Fibroblast of upper back skin (primary cell): ENCODE data around the gene TMBIM1.
"Not testable (repeated sequence)": the region's sequence is repeated elsewhere in the genome, so short reads cannot be mapped to it uniquely, and the experiment has no call there.

ENCODE experiments used
- DNase-seq: peaks from one replicate; pipeline ENCODE4 v3.0.0-alpha.2; 2013

The TMBIM1 gene

DNA sequence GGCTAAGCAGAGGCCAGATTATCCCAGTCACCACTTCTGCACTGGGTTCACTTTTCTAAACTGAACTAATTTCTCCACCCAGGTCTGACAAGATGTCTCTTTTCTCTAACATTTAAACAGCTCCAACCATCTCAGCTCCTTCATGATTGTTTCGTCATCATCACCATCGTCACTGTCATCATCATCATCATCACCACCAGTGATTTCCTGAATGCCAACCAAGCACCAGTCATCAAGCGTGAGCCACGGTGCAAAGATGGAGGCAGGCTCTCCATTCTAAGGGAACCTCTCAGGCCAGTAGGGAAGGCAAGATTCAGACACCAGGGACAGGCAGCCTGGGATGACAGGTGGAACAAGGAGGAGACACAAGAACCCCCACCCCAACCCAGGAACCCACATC, 25.5 kb upstream of the TMBIM1 start:
- no peak for DNase-seq

GRCh38 chr2:218317303-218317630, 25.0 kb upstream of the TMBIM1 start:
- DNase-seq: no peak

- no peak for DNase-seq
Measured at GRCh38 chr2:218315397-218315796, 23.1 kb upstream of the TMBIM1 start.

- not testable (repeated sequence) for DNase-seq
Measured at GRCh38 chr2:218314764-218315163, 22.5 kb upstream of the TMBIM1 start.

- no peak for DNase-seq
Measured at GRCh38 chr2:218313356-218313755, 21.1 kb upstream of the TMBIM1 start.

DNA sequence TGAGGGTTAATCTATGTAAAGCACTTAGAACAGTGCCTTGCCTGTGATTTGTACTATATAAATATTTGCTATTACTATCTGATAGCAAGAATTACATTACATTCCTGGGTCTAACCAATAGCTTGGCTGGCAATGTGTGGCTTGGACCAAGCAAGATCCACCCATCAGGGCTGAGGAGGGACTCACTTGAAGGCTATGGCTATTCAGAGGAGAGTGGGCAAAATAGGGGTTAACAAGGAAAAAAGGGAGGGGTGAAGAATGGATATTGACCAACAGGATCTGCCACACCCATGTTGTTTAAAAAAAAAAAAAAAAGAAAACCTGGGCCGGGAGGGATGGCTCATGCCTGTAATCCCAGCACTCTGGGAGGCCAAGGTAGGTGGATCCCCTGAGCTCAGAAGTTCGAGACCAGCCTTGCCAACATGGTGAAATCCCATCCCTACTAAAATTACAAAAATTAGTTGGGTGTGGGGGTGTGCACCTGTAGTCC, 20.0 kb upstream of the TMBIM1 start:
- DNase-seq: no peak

DNA sequence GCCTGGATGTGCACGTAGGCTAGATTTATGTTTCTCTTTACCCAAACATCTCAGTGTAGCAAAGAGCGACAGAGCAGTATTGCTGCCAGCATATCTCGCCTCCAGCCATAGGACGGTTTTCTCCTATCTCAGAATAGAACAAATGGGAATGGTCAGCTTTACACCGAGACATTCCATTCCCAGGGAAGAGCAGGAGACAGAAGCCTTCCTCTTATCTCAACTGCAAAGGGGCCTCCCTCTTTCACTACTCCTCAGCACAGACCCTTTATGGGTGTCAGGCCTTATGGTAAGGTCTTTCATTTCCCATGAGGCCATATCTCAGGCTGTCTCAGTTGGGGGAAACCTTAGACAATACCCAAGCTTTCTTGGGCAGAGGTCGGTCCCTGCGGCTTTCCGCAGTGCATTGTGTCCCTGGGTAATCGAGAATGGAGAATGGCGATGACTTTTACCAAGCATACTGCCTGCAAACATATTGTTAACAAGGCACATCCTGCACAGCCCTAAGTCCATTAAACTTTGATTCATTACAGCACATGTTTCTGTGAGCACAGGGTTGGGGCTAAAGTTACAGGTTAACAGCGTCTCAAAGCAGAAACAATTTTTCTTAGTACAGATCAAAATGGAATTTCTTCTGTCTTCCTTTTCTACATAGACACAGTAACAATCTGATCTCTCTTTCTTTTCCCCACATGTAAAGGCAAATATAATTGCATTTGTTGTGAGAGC, 19.4 kb upstream of the TMBIM1 start:
- DNase-seq: not testable (repeated sequence)

- DNase-seq: no peak
Measured at GRCh38 chr2:218310853-218311540, 18.7 kb upstream of the TMBIM1 start.

DNA sequence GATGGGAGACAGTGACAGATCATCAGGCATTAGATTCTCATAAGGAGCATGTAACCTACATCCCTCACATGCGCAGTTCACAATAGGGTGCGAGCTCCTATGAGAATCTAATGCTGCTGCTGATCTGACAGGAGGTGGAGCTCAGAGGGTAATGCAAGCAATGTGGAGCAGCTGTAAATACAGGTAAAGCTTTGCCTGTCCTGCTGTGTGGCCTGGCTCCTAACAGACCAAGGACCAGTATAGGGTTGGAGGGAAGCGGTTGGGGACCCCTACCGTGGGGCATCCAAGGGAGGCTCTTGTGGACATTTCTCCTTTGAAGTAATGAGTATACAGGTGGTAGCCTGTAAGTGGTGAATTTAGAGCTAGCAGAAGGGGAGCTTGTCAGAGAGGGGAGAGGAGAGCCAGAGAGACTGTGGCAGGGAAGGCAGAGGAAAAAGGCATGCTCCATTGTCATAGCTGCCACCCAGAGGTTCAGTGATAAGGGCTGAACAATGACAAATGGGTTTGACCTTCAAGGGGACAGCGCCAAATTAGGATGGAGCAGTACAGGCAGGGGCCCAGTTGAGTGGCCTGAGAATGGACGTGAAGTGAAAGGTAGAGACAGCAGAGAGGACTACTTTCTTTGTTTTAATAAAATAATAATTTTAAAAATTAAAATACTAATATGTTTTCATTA, 15.2 kb upstream of the TMBIM1 start:
- DNase-seq: no peak

- no peak for DNase-seq
Measured at GRCh38 chr2:218306184-218306920, 14.0 kb upstream of the TMBIM1 start.

- no peak for DNase-seq
Measured at GRCh38 chr2:218305383-218305782, 13.1 kb upstream of the TMBIM1 start.

- peak; percentile 78 for DNase-seq
Measured at GRCh38 chr2:218301176-218301819, 9.0 kb upstream of the TMBIM1 start.

DNA sequence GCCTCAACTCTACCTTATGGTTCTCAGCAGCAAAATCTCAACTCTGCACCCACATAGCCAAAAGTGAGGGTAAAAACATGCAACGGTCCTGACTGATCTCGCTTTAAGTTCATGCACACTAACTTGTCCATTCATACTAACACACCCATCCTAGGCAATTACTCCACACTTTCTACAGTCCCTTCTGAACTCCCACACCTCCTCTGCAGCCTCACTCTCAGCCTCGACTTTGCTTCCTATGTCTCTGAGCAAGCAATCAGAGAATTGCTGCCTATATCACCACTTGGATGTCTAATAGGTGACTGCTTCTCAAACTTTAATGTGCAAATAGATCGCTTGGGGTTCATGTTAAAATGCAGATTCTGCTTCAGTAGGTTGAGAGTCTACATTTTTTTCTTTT, 7.8 kb upstream of the TMBIM1 start:
- no peak for DNase-seq

GRCh38 chr2:218298314-218298875, 6.1 kb upstream of the TMBIM1 start:
- DNase-seq: no peak

DNA sequence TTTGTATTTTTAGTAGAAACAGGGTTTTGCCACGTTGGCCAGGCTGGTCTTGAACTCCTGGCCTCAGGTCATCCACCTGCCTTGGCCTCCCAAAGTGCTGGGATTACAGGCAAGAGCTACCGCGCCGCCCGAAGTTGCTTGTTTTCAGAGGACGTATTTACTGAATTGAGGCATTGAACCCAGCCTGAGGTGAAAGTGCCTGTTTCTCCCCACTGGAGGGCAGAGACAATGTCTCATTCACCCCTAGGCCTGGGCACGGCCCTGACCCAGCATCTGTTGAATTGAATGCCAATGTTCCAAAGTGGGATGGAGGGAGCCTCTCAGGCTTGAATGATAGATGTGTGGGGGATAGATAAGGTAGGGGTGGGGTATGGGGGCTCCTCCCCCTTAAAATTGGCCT, 4.5 kb upstream of the TMBIM1 start:
- no peak for DNase-seq

- no peak for DNase-seq
Measured at GRCh38 chr2:218296200-218296599, 3.9 kb upstream of the TMBIM1 start.

- no peak for DNase-seq
Measured at GRCh38 chr2:218295029-218295428, 2.7 kb upstream of the TMBIM1 start.

- DNase-seq: no peak
Measured at GRCh38 chr2:218294430-218295022, 2.2 kb upstream of the TMBIM1 start.

GRCh38 chr2:218293715-218294429, 1.6 kb upstream of the TMBIM1 start:
- no peak for DNase-seq

DNA sequence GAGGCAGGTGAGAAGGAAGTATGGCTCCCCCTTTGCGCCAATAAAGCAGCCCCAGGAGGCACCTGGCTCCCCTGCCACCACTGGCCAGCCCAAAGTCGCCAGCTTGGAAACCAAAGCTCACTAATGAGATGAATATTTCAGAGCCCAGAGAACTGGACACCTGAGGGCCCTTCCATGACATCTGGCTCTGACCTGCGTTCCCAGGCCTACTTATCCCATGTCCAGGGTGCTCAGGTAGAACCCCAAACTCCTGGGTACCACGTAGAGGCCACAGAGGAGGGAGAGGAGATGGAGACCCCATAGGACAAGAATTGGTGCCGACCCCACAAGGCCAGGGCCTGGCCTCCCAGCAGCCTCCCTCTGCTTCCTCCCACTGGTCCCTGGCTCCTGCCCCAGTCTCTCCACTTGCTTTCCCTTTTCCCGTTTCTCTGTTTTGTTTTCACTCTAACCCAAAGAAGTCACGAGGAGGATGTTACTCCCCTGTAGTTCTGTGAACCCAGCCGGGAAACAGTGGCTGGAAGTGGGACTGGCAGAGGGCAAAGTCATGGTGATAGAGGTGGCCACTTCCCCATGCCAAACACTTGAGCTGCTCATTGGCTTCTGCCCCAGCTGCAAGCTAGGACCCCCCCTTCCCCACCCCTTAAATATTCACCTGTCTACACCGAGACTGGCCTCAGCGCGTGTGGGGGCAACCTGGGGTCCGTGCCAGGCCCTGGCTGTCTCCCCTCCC, 820 bp downstream of the TMBIM1 start:
- no peak for DNase-seq
